HCT116 (cell line): ENCODE data around the gene DLG2. TPM values are rescaled to one million over a fixed set of nuclear protein-coding genes. Genes with fewer than 3 reads are reported as not detected.

Experiments used
- ATAC-seq: fragments of 200-7000 bp; cut with Tn5 transposase; 2 replicates; pipeline ENCODE4 v1.9.1; 2020; ENCODE audit warnings: mild to moderate bottlenecking, moderate library complexity
- BruUV-seq: library from RNA; stranded (reverse); fragments of 400-500 nt; replicated peaks from 2 replicates; lab custom pipeline; 2021; lab: Mats Ljungman, UMichigan
- CTCF ChIA-PET: fragments of 300-600 bp; sonication (Branson Sonifier 250); formaldehyde crosslinking; loops from one replicate; lab custom pipeline; 2021; ENCODE audit warnings: antibody characterized with exemption; lab: Charles Lee
- POLR2A ChIA-PET: fragments of 300-600, 350-600 bp; sonication (Branson Sonifier 250); formaldehyde crosslinking; loops from one replicate; lab custom pipeline; 2021; ENCODE audit warnings: antibody characterized with exemption; lab: Charles Lee
- RAD21 ChIA-PET, 2 experiments: fragments of 300-600 bp; sonication (Branson Sonifier 250); formaldehyde crosslinking; loops; one replicate each; lab custom pipeline; 2023; ENCODE audit warnings: low total read pairs in 2 of 2; ENCODE audit not compliant: uncharacterized antibody in 2 of 2, unreplicated experiment in 2 of 2, low non-redundant PET in 1 of 2; lab: Charles Lee
- DNase-seq: peaks from one replicate; pipeline ENCODE4 v3.0.0-alpha.2; 2010; ENCODE audit warnings: low read depth, low spot score
- H2AFZ ChIP-seq: fragments of 200-600 bp; shearing (Covaris generic), sonication (generic); 2 replicates; pipeline ENCODE4 v1.6.1; 2017; ENCODE audit warnings: low read depth, mixed run types, mixed read lengths, antibody characterized with exemption, low read length; ENCODE audit not compliant: poor library complexity, severe bottlenecking
- H3K27ac ChIP-seq: 2 replicates; pipeline ENCODE4 v1.5.1; 2012; ENCODE audit warnings: low read depth, low read length
- H3K27me3 ChIP-seq: fragments of 200-600 bp; sonication (generic); 2 replicates; pipeline ENCODE4 v1.6.1; 2016; ENCODE audit warnings: mixed run types, low read length, mixed read lengths; ENCODE audit not compliant: insufficient read depth
- H3K36me3 ChIP-seq, 2 experiments: fragments of 200-500 bp in 1 of 2; fragments of 200-600 bp in 1 of 2; sonication (Bioruptor generic) in 1 of 2; sonication (generic) in 1 of 2; 2 replicates each; pipeline versions ENCODE4 v1.5.1 to v1.6.1; 2014 to 2016; ENCODE audit warnings: low read length in 2 of 2, inconsistent platforms in 1 of 2, mixed read lengths in 1 of 2, mixed run types in 1 of 2; ENCODE audit not compliant: insufficient read depth in 2 of 2, control insufficient read depth in 1 of 2
- H3K4me1 ChIP-seq, 2 experiments: fragments of 200-600 bp in 1 of 2; sonication (generic) in 1 of 2; 2 replicates each; pipeline versions ENCODE4 v1.5.1 to v1.6.1; 2012 to 2017; ENCODE audit warnings: low read length in 2 of 2, inconsistent platforms in 1 of 2, mild to moderate bottlenecking in 1 of 2, mixed read lengths in 1 of 2, mixed run types in 1 of 2, moderate library complexity in 1 of 2; ENCODE audit not compliant: insufficient read depth in 2 of 2, control insufficient read depth in 1 of 2
- H3K4me2 ChIP-seq: fragments of 200-600 bp; sonication (generic); 2 replicates; pipeline ENCODE4 v1.6.1; 2017; ENCODE audit warnings: mixed run types, low read length, mixed read lengths
- H3K4me3 ChIP-seq, 2 experiments: fragments of 200-600 bp in 1 of 2; sonication (generic) in 1 of 2; replicated peaks in 1 of 2; 2 replicates each; pipeline ENCODE4 v1.5.1; 2011 to 2016; ENCODE audit warnings: low read length in 2 of 2, control low read depth in 1 of 2, low read depth in 1 of 2, mild to moderate bottlenecking in 1 of 2, mixed read lengths in 1 of 2, mixed run types in 1 of 2
- H3K79me2 ChIP-seq: fragments of 200-600 bp; sonication (generic); 2 replicates; pipeline ENCODE4 v1.6.1; 2017; ENCODE audit warnings: mild to moderate bottlenecking, mixed run types, low read length, moderate library complexity, mixed read lengths; ENCODE audit not compliant: insufficient read depth
- H3K9ac ChIP-seq: fragments of 200-600 bp; sonication (generic); 2 replicates; pipeline ENCODE4 v1.6.1; 2016; ENCODE audit warnings: low read length, mixed read lengths
- H3K9me2 ChIP-seq: fragments of 200-600 bp; sonication (generic), shearing (Covaris generic); 2 replicates; pipeline ENCODE4 v1.6.1; 2017; ENCODE audit warnings: mixed run types, mild to moderate bottlenecking, moderate library complexity; ENCODE audit not compliant: insufficient read depth
- H3K9me3 ChIP-seq, 2 experiments: fragments of 200-500 bp in 1 of 2; fragments of 200-600 bp in 1 of 2; sonication (Bioruptor generic) in 1 of 2; sonication (generic) in 1 of 2; 2 replicates each; pipeline ENCODE4 v1.6.1; 2014 to 2017; ENCODE audit warnings: low read length in 2 of 2, mixed read lengths in 2 of 2, inconsistent platforms in 1 of 2, low read depth in 1 of 2, mild to moderate bottlenecking in 1 of 2, mixed run types in 1 of 2, moderate library complexity in 1 of 2; ENCODE audit not compliant: control insufficient read depth in 1 of 2, insufficient read depth in 1 of 2
- H4K20me1 ChIP-seq: fragments of 200-600 bp; sonication (generic), shearing (Covaris generic); 2 replicates; pipeline ENCODE4 v1.6.1; 2017; ENCODE audit warnings: mixed run types, mild to moderate bottlenecking, moderate library complexity; ENCODE audit not compliant: insufficient read depth
- ATF3 ChIP-seq: IDR thresholded peaks from 2 replicates; pipeline ENCODE4 v1.6.1; 2012
- CBX3 ChIP-seq: IDR thresholded peaks from 2 replicates; pipeline ENCODE4 v1.6.1; 2012; ENCODE audit warnings: low read depth
- EZH2 ChIP-seq: fragments of 200-600 bp; sonication (generic); IDR thresholded peaks from 2 replicates; pipeline ENCODE4 v1.6.1; 2017; ENCODE audit warnings: antibody characterized with exemption, mixed run types
- EZH2phosphoT487 ChIP-seq: fragments of 200-600 bp; IDR thresholded peaks from 2 replicates; pipeline ENCODE4 v1.6.1; 2018; ENCODE audit warnings: antibody characterized with exemption, borderline replicate concordance
- FOSL1 ChIP-seq: IDR thresholded peaks from 2 replicates; pipeline ENCODE4 v1.6.1; 2012; ENCODE audit warnings: low read depth
- YY1 ChIP-seq: IDR thresholded peaks from 2 replicates; pipeline ENCODE4 v1.6.1; 2011; ENCODE audit warnings: low read length, low read depth, moderate library complexity, mild to moderate bottlenecking; ENCODE audit not compliant: insufficient replicate concordance; ENCODE audit errors: extremely low read depth
- ZFX ChIP-seq: fragments of 450-650 bp; IDR thresholded peaks from 2 replicates; pipeline ENCODE4 v1.6.1; 2017
- intact Hi-C: fragments of 100-400 bp; cut with micrococcal nuclease; formaldehyde crosslinking; loops from 2 replicates; pipeline ENCODE4 v1.10.0; 2022
- total RNA-seq: library from RNA; stranded (reverse); gene quantifications from one replicate; pipeline ENCODE4 v1.2.1, GENCODE V29; 2021; ENCODE audit not compliant: unreplicated experiment
- TF ChIP-seq, protein P1 (sequence below): IDR thresholded peaks from 2 replicates; pipeline ENCODE4 v1.6.1; 2012
- TF ChIP-seq, protein P2 (sequence below): IDR thresholded peaks from 2 replicates; pipeline ENCODE4 v1.6.1; 2011; ENCODE audit warnings: mild to moderate bottlenecking, low read length, moderate library complexity; ENCODE audit not compliant: insufficient replicate concordance; ENCODE audit errors: extremely low read depth

The DLG2 gene
- total RNA-seq, 1 experiment from 2014 or later, result 2.4 TPM

GRCh38 chr11:84035645-84036044 is 1591.5 kb downstream of the DLG2 start:
- POLR2A ChIA-PET, result no interaction called here
- TF ChIP-seq EZH2phosphoT487, result no peak
- no peak for TF ChIP-seq CBX3
- TF ChIP-seq ATF3, result no peak
- TF ChIP-seq ZFX, result no peak
- TF ChIP-seq YY1, result no peak
- no peak for TF ChIP-seq FOSL1
- TF ChIP-seq, protein P1, sequence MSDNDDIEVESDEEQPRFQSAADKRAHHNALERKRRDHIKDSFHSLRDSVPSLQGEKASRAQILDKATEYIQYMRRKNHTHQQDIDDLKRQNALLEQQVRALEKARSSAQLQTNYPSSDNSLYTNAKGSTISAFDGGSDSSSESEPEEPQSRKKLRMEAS, result no peak
- TF ChIP-seq EZH2, result no peak
- TF ChIP-seq, protein P2, sequence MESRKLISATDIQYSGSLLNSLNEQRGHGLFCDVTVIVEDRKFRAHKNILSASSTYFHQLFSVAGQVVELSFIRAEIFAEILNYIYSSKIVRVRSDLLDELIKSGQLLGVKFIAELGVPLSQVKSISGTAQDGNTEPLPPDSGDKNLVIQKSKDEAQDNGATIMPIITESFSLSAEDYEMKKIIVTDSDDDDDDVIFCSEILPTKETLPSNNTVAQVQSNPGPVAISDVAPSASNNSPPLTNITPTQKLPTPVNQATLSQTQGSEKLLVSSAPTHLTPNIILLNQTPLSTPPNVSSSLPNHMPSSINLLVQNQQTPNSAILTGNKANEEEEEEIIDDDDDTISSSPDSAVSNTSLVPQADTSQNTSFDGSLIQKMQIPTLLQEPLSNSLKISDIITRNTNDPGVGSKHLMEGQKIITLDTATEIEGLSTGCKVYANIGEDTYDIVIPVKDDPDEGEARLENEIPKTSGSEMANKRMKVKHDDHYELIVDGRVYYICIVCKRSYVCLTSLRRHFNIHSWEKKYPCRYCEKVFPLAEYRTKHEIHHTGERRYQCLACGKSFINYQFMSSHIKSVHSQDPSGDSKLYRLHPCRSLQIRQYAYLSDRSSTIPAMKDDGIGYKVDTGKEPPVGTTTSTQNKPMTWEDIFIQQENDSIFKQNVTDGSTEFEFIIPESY, result no peak
- no TSS peak for BruUV-seq

More at GRCh38 chr11:84035645-84036044, 1591.5 kb downstream of the DLG2 start:
- no peaks in the 10 kb centered on the region for H3K9me3 ChIP-seq
- ChIA-PET RAD21 (no interaction called here), CTCF (no interaction called here)
- ATAC-seq (no peak), DNase-seq (no peak)
- no peak overlapping the region for H3K27ac ChIP-seq
- no peaks in the 10 kb centered on the region for H4K20me1 ChIP-seq
- H3K36me3 ChIP-seq, result no peaks in the 10 kb centered on the region
- no peaks in the 10 kb centered on the region for H3K27me3 ChIP-seq
- no peaks in the 10 kb centered on the region for H3K79me2 ChIP-seq
- H2AFZ ChIP-seq, result no peak overlapping the region
- no peaks in the 10 kb centered on the region for H3K9me2 ChIP-seq
- intact Hi-C loops, result no loop called here
- H3K9ac ChIP-seq, result no peak overlapping the region
- no peak overlapping the region for H3K4me2 ChIP-seq
- no peaks in the 10 kb centered on the region for H3K4me1 ChIP-seq
- H3K4me3 ChIP-seq, result no peak overlapping the region
